ENCODE measurements around the gene ASXL3. TPM values are rescaled to one million over a fixed set of nuclear protein-coding genes. Genes with fewer than 3 reads are reported as not detected.

The ASXL3 gene
- total RNA-seq, 2 donors from 2014 or later: 1.3 to 4.4 TPM

DNA sequence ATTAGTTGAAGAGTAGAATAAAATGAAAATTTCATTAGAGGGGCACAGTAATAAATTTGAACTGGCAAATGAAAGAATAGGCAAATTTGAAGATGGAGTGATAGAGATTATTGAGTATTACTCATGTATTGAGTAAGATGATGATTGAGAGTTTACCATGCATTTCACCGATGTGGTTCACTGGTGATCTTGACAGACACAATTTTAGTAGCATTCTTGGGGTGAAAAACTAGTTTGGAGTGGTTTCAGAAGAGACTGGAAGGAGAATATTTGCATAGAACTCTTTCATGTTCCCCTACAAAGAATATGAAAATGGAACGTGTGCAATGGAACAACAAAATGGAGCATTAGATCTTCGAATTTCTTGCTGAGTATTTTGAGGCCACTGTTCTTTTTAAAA is 121.4 kb downstream of the ASXL3 start:
- no peak for ATAC-seq
- DNase-seq: no peak
- intact Hi-C loops (cut with DNase I, micrococcal nuclease): no loop called here

DNA sequence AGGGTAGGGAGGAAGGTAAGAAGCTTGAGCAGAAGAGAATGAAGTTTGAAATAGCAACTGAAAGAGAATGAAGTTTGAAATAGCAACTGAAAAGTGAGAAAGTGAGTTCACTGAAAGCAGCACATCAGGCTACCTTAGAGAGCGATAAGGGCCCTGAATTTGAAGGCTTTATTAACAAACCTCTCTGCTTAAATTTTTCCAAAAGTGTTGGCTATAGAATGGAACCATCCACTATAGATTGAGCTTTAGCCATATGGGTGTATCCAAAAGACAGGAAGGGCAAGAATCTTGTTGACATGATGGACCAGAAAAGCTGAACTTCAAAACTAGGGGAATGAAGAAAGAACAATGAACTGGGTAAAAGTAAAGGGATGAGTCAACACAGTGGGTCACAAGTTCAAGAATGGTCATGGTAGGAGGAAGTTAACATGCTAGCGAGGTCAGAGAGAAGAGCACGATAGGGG is 122.5 kb downstream of the ASXL3 start:
- intact Hi-C loops (cut with DNase I, micrococcal nuclease): no loop called here
- no peak for DNase-seq
- no peak for ATAC-seq

DNA sequence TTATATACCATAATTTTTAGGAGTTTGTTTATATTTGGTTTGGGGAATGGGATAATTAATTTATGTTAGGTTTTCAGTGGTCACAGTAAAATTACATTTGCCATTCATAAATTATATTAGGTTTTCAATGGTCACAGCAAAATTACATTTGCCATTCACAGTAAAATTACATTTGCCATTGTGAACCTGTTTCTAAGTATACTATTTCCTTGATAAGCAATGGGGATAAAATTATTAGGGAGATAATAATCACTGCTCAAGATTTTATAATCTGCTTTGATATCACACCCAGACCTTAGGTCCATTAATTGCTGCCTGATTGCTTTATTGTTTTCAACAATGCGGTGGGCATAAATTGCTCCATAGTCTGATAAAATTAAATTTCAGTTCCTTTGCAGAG is 124.6 kb downstream of the ASXL3 start:
- intact Hi-C loops (cut with DNase I, micrococcal nuclease): no loop called here
- DNase-seq (no peak), ATAC-seq (no peak)

DNA sequence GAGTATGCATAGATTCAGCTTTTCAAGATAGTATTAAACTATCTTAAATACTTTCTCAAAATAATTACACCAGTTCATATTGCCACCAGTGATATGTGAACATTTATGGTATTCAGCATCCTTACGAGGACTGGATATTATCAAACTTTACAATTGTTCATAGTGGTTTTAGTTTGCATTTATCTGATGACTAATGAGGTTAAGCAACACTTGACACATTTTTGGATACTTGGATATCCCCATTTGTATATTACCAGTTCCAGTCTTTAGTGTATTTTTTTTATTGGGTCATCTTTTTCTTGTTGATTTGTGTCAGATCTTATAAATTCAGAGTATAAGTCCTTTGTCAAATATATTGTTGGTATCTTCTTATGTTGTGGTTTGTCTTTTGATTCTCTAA is 128.4 kb downstream of the ASXL3 start:
- no peak for ATAC-seq
- DNase-seq: no peak

DNA sequence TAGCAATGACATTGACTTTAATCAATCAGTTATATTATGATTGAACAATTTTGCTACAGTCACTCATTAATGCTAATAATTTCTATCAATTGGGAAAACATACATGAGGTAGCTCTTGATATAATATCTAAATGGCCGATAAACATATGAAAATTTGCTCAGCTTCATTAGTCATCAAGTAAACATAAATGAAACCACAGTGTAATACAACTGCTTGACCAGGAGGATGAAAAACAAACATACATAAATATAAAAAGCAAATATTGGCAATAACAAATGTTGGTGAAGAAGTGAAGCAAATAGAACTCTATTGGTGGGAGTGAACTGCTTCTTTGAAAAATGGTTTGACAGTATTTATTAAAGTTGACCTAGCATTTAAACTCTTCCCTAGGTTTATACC is 130.9 kb downstream of the ASXL3 start:
- no peak for ATAC-seq
- intact Hi-C loops (cut with DNase I, micrococcal nuclease): no loop called here
- DNase-seq: no peak

More for the DNA sequence above, 128.4 kb downstream of the ASXL3 start:
- intact Hi-C loops (cut with DNase I, micrococcal nuclease): no loop called here

DNA sequence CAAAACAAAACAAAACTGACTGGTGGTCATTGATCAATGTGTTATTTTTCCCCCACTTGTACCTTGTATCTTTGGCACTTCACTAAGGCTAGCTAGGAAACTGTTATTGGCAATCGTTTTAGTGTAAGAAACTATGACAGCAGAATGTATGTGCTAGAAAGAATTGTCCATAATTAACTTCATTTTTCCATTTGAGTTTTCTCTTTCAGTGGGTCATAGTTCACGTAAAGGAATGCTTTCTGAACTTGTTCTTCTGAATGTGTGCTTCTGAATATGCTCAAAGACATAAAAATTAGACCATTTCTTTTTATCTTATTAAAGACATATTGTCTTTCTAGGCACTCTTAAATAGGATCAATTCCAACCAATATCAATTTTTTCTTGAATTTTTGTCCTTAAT is 132.2 kb downstream of the ASXL3 start:
- DNase-seq (no peak), ATAC-seq (no peak)
- intact Hi-C loops (cut with DNase I, micrococcal nuclease): no loop called here

DNA sequence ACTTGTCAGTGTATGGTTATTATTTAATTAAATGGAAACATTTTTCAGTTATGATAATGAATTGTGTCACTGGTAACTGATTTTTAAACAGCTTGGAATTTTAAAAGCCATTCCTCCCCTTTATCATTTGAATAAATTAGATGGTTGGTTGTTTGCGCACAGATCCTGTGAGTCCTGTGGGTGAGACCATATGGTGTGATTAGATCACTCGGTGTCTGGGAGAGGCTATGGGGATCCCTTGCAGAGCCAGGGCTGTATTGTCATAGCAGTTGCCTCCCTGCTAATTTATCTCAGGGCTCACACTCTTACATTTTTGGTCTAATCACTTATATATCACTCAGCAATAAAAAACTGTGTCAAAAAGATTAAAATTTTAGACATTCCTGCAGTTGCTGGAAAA is 133.5 kb downstream of the ASXL3 start:
- ATAC-seq: no peak
- DNase-seq: no peak
- intact Hi-C loops (cut with DNase I, micrococcal nuclease): no loop called here

DNA sequence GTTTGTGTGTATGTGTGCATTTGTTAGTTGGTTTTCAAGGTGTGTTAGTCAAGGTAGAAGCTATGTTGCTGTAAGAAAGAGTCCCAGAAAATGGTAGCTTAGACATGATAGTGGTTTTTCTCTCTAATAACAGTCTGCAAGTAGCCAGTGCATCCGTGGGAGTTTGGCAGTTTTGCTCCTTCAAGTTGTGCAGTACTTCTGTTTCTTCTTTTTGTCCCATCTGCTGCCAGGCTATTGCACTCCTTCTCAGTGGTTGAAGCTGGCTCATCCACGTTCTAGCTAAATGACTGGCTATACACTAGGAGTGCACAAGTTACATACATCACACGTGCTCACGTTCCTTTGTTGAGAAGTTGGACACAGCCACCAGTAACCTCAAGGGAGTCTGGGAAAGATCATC is 134.7 kb downstream of the ASXL3 start:
- DNase-seq: no peak
- no peak for ATAC-seq
- intact Hi-C loops (cut with DNase I, micrococcal nuclease): no loop called here

DNA sequence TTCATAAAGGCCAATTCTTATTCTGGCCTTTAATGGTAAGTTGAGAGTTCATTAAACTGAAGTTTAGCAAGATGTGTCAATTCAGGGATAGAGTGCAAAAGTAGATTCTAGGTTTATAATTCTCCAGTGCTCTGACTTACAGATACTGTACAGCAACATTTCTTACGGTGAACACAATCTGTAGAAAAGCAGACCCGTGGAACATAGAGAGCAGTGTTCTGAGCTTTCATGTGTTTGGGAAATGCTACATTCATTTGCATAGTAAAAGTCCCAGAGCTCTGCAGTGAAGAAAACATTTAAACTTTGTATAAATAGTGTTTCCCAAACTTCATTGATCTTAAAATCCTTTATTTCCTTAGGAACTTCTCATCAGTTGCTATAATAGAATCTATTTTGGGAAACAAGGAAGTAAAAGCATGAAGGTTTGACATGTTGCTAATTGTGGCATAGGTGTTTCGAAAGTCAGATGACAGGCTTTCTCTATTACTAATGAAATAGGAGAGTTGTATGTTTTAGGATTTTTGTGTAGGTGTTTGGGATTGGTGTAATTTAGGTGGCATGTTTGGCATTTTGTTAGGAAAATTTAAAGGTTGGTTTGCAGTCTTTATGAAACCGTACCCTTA is 138.2 kb downstream of the ASXL3 start:
- ATAC-seq (no peak), DNase-seq (no peak)
- intact Hi-C loops (cut with DNase I, micrococcal nuclease): no loop called here

DNA sequence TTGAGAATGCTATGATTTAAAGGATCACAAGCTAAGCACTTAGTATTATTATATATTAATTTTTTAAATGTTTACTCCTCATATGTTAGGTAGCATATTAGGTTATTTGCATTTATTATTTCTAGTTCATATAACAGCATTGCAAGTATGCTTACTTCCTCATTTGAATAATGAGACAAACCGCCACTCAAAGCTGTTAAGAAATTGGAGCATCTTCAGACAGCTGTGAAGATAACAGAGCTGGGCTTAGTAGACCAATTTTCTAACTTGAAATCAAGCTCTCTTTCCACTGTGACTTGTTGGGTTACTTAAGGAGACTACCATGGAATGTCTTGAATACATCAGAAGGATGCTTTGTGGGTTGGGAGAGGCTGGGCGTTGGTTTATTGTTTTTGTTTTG is 139.3 kb downstream of the ASXL3 start:
- intact Hi-C loops (cut with DNase I, micrococcal nuclease): no loop called here
- DNase-seq (no peak), ATAC-seq (no peak)

DNA sequence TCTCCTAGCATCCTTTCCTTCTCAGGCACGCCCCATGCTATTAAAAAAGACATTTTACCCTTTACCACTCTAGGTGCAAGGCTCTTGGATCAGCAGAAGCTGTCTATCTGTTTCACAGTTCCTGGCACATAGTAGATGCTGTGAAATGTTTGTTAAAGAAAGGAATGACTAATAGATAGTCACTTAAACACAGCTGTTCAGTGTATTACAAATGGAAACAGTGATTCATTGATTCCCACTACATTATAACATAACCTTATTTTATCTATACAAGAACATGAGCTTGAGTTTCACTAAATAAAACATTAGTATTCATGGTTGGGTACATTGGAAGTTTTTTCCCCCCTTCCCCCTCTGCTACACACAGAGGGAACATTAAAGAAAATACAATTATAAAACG is 142.1 kb downstream of the ASXL3 start:
- intact Hi-C loops (cut with DNase I, micrococcal nuclease): no loop called here
- no peak for DNase-seq
- no peak for ATAC-seq

DNA sequence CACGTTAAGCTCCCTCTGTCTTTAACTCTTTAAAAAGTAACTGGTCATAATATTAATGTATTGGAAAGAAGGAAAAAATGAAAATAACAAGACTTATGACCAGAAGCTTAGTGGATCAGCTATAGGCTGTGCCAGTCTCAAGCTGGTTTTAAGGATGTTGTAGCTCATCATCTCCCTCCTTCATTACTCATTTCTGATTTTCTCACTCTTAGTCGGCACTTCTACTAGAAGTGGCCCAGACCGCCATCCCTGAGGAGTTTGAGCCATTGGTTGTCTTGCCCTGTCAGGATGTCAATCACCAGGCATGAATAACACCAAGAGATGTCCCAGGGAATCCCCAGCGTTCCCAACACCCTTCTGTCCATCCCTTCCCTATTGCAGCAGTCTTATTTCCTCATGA is 151.5 kb downstream of the ASXL3 start:
- ATAC-seq: no peak

DNA sequence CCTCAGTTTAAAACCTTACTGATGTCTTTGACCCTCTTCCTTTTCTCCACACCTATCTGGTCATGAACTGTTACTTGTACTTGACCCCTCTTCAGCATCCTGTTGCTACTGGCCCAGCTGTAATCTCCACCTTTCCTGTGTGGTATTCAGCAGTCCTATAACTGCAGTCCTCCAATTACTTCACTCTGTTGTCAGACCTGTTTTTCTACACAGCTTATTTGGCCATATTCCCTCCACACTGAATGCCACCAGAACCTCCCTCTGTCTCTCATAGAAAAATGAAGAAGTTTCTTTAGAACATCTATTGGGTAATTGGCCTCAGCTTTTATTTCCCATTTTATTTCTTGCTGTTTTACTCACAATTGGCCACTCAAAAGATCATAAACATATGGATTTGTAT is 155.4 kb downstream of the ASXL3 start:
- no peak for DNase-seq
- ATAC-seq: no peak
- intact Hi-C loops (cut with DNase I, micrococcal nuclease): no loop called here

More for the DNA sequence above, 151.5 kb downstream of the ASXL3 start:
- intact Hi-C loops (cut with DNase I, micrococcal nuclease): no loop called here
- DNase-seq: no peak

DNA sequence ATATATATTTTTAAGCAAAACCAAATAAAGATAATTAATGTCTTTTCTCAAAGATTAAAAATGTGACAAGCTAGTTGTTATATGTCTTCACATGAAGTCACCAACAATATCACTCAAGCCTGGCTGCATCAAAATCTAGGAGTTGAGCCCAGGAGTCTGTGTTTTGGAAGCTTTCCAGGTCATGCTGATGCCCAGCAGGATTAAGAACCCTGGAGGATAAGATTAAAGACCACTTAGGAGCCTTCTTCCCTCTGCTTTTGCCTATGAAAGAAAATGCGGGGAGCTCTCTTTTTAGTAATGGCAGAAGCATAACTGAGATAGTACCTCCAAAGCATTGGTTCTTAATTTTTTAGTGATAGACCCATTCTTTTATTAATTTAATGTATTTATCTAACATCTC is 157.4 kb downstream of the ASXL3 start:
- intact Hi-C loops (cut with DNase I, micrococcal nuclease): no loop called here
- DNase-seq (no peak), ATAC-seq (no peak)

DNA sequence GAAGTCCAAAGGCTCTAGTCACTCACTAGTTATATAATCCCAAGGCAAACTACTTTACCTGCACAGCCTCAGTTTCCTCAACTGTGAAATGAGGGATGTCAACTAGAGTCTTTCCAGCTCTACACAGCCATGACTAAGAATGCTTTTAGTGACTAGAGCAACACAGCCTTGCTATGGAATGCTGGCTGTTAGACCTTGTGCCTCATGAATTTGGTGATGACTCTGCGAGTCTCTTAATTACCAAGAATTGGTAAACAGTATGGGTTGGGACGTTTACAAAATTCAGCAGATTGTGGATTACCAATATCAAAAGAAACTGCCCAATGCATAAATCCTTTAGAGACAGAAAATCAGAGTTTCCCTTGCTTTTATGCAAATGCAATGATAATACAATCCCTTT is 163.7 kb downstream of the ASXL3 start:
- intact Hi-C loops (cut with DNase I, micrococcal nuclease): no loop called here

DNA sequence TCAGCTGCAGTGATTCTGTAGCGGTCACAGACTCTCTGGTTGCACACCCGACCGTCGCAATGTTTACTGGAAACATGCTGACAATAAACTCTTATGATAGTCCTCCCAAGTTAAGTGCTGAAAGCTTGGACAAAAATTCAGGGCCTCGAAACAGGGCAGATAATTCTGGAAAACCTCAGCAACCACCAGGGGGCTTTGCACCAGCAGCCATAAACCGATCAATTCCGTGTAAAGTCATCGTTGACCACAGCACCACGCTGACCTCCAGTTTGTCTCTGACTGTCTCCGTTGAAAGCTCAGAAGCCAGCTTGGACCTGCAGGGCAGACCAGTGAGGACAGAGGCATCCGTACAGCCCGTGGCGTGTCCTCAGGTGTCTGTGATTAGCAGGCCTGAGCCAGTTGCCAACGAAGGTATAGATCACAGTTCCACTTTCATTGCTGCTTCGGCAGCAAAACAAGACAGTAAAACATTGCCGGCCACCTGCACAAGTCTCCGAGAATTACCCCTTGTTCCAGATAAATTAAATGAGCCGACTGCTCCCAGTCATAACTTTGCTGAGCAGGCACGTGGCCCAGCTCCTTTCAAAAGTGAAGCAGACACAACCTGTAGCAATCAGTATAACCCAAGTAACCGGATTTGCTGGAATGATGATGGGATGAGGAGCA is 166.1 kb downstream of the ASXL3 start:
- DNase-seq (peak in 1 of 2 donors; percentile 15), ATAC-seq (peak; percentile 72)
- intact Hi-C loops (cut with DNase I, micrococcal nuclease): no loop called here

More for the DNA sequence above, 163.7 kb downstream of the ASXL3 start:
- ATAC-seq (no peak), DNase-seq (no peak)

DNA sequence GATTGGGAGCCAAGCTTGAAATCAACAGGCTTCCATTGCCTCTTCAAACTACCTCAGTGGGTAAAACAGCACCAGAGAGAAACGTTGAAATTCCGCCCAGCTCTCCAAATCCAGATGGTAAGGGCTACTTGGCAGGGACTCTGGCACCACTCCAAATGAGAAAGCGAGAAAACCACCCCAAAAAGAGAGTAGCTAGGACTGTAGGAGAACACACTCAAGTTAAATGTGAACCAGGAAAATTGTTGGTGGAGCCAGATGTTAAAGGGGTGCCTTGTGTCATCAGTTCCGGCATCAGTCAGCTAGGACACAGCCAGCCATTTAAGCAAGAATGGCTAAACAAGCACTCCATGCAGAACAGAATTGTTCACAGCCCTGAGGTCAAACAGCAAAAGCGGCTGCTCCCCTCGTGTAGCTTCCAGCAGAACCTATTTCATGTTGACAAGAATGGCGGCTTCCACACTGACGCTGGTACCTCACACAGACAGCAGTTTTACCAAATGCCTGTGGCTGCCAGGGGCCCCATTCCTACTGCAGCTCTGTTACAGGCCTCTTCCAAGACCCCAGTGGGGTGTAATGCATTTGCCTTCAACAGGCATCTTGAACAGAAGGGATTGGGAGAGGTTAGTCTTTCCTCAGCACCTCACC is 167.3 kb downstream of the ASXL3 start:
- intact Hi-C loops (cut with DNase I, micrococcal nuclease): no loop called here
- DNase-seq: no peak
- ATAC-seq: no peak

DNA sequence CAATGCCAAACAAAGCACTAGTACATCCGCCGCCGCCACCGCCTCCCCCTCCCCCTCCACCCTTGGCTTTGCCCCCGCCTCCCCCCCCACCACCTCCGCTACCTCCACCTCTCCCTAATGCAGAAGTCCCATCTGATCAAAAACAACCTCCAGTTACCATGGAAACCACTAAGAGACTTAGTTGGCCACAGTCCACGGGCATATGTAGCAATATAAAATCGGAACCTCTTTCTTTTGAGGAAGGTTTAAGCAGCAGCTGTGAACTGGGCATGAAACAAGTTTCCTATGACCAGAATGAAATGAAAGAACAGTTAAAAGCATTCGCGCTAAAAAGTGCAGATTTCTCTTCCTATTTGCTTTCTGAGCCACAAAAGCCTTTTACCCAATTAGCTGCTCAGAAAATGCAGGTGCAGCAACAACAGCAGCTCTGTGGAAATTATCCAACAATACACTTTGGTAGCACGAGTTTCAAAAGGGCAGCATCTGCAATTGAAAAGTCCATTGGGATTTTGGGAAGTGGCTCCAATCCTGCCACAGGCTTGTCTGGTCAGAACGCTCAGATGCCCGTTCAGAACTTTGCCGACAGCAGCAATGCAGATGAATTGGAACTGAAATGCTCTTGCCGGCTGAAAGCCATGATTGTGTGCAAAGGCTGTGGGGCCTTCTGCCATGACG is 168.0 kb downstream of the ASXL3 start:
- no peak for DNase-seq
- no peak for ATAC-seq
- intact Hi-C loops (cut with DNase I, micrococcal nuclease): no loop called here

DNA sequence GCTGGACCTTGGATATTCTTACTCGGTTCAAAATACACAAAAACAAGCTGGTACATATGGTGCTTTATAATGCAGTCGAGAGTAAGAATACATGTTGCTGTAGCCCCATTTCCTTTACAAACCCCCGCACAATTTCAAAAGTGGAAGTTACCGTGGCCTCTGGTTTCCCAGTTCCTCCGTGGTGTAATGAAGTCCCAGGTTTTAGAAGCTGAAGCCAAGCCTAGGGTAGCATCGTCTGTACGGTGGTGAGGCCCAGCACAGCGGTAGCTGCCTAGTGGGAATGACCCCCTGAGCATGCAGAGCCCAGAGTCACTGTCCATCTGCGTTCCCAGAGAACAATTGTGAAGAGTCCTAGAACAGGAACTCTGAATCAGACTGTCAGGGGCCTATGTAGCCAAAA is 171.8 kb downstream of the ASXL3 start:
- no peak for DNase-seq
- intact Hi-C loops (cut with DNase I, micrococcal nuclease): no loop called here
- no peak for ATAC-seq

DNA sequence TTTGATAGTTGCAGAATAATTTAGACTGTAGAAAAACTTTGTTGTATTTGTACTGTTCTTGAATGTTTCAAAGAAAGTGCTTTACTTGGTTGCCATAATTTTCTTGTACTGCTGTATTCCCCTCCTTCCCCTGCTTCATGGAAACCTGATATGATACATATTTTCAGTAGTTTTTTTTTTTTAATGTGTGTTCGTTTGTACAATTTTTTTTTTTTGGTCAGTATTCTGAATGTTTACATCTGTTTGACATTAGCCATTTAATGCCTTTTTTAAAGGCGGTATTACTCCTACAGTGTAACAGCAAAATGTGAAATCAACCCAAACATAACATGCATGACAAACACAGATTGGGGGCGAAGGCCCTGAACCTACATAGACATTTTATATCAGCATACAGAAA is 172.3 kb downstream of the ASXL3 start:
- intact Hi-C loops (cut with DNase I, micrococcal nuclease): no loop called here
- ATAC-seq (no peak), DNase-seq (no peak)
